ENCODE data around the gene PIGW.
A peak's percentile ranks its signal among the peaks of the same experiment; 100 is the strongest.

The PIGW gene

GRCh38 chr17:36535669-36536081 is 888 bp downstream of the PIGW start:
- H3K4me3 ChIP-seq (replicated peaks; ENCODE audit: insufficient read depth, low read length), result peak overlapping the region; percentile 65
- no peak for DNase-seq (ENCODE audit: low read depth in 1 of 2, low spot score in 1 of 2)
- peak overlapping the region; percentile 95 for H3K27ac ChIP-seq (replicated peaks)
- no peaks in the 10 kb centered on the region for H3K27me3 ChIP-seq (ENCODE audit: insufficient read depth, poor library complexity, severe bottlenecking)
- TF ChIP-seq, protein P1, sequence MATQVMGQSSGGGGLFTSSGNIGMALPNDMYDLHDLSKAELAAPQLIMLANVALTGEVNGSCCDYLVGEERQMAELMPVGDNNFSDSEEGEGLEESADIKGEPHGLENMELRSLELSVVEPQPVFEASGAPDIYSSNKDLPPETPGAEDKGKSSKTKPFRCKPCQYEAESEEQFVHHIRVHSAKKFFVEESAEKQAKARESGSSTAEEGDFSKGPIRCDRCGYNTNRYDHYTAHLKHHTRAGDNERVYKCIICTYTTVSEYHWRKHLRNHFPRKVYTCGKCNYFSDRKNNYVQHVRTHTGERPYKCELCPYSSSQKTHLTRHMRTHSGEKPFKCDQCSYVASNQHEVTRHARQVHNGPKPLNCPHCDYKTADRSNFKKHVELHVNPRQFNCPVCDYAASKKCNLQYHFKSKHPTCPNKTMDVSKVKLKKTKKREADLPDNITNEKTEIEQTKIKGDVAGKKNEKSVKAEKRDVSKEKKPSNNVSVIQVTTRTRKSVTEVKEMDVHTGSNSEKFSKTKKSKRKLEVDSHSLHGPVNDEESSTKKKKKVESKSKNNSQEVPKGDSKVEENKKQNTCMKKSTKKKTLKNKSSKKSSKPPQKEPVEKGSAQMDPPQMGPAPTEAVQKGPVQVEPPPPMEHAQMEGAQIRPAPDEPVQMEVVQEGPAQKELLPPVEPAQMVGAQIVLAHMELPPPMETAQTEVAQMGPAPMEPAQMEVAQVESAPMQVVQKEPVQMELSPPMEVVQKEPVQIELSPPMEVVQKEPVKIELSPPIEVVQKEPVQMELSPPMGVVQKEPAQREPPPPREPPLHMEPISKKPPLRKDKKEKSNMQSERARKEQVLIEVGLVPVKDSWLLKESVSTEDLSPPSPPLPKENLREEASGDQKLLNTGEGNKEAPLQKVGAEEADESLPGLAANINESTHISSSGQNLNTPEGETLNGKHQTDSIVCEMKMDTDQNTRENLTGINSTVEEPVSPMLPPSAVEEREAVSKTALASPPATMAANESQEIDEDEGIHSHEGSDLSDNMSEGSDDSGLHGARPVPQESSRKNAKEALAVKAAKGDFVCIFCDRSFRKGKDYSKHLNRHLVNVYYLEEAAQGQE (IDR thresholded peaks at IDR 0.05; ENCODE audit: insufficient replicate concordance, low read depth), result no peak
- TF ChIP-seq SPI1 (IDR thresholded peaks at IDR 0.05; ENCODE audit: borderline replicate concordance, low read depth) (no peak), GABPA (IDR thresholded peaks at IDR 0.05; ENCODE audit: low read depth) (no peak), POLR2AphosphoS5 (IDR thresholded peaks at IDR 0.05; ENCODE audit: low read depth) (no peak)
- TF ChIP-seq, protein P2, sequence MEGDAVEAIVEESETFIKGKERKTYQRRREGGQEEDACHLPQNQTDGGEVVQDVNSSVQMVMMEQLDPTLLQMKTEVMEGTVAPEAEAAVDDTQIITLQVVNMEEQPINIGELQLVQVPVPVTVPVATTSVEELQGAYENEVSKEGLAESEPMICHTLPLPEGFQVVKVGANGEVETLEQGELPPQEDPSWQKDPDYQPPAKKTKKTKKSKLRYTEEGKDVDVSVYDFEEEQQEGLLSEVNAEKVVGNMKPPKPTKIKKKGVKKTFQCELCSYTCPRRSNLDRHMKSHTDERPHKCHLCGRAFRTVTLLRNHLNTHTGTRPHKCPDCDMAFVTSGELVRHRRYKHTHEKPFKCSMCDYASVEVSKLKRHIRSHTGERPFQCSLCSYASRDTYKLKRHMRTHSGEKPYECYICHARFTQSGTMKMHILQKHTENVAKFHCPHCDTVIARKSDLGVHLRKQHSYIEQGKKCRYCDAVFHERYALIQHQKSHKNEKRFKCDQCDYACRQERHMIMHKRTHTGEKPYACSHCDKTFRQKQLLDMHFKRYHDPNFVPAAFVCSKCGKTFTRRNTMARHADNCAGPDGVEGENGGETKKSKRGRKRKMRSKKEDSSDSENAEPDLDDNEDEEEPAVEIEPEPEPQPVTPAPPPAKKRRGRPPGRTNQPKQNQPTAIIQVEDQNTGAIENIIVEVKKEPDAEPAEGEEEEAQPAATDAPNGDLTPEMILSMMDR (IDR thresholded peaks at IDR 0.05; ENCODE audit: insufficient read depth, low read length), result no peak

GRCh38 chr17:36540696-36541095 is 5.9 kb downstream of the PIGW start:
- no peak for TF ChIP-seq GABPA (IDR thresholded peaks at IDR 0.05; ENCODE audit: low read depth)
- no peak for TF ChIP-seq SPI1 (IDR thresholded peaks at IDR 0.05; ENCODE audit: borderline replicate concordance, low read depth)
- no peak for TF ChIP-seq POLR2AphosphoS5 (IDR thresholded peaks at IDR 0.05; ENCODE audit: low read depth)
- TF ChIP-seq, protein P2 (IDR thresholded peaks at IDR 0.05; ENCODE audit: insufficient read depth, low read length), result no peak
- TF ChIP-seq, protein P1 (IDR thresholded peaks at IDR 0.05; ENCODE audit: insufficient replicate concordance, low read depth), result no peak
- DNase-seq (ENCODE audit: low read depth in 1 of 2, low spot score in 1 of 2), result no peak
- Histone ChIP-seq H3K27me3 (ENCODE audit: insufficient read depth, poor library complexity, severe bottlenecking) (no peaks in the 10 kb centered on the region), H3K4me3 (replicated peaks; ENCODE audit: insufficient read depth, low read length) (no peak overlapping the region), H3K27ac (replicated peaks) (no peak overlapping the region)

GRCh38 chr17:36542755-36543154 is 8.0 kb downstream of the PIGW start:
- TF ChIP-seq GABPA (IDR thresholded peaks at IDR 0.05; ENCODE audit: low read depth), result no peak
- TF ChIP-seq, protein P1 (IDR thresholded peaks at IDR 0.05; ENCODE audit: insufficient replicate concordance, low read depth), result no peak
- no peak for TF ChIP-seq POLR2AphosphoS5 (IDR thresholded peaks at IDR 0.05; ENCODE audit: low read depth)
- TF ChIP-seq, protein P2 (IDR thresholded peaks at IDR 0.05; ENCODE audit: insufficient read depth, low read length), result no peak
- no peak for TF ChIP-seq SPI1 (IDR thresholded peaks at IDR 0.05; ENCODE audit: borderline replicate concordance, low read depth)
- no peak overlapping the region; the same call in 1 of the 2 replicates for H3K27ac ChIP-seq (replicated peaks)
- no peaks in the 10 kb centered on the region for H3K27me3 ChIP-seq (ENCODE audit: insufficient read depth, poor library complexity, severe bottlenecking)
- H3K4me3 ChIP-seq (replicated peaks; ENCODE audit: insufficient read depth, low read length), result no peak overlapping the region
- DNase-seq (ENCODE audit: low read depth in 1 of 2, low spot score in 1 of 2), result no peak
